NT2/D1 (cell line): ENCODE measurements around the gene GDE1.

Experiments
- DNase-seq: peaks from one replicate; pipeline ENCODE4 v3.0.0-alpha.2; 2011; ENCODE audit warnings: low read depth, low spot score
- H3K27me3 ChIP-seq: 2 replicates; pipeline ENCODE4 v1.6.0; 2011; ENCODE audit warnings: mild to moderate bottlenecking; ENCODE audit not compliant: insufficient read length, insufficient read depth
- H3K36me3 ChIP-seq: 2 replicates; pipeline ENCODE4 v1.6.1; 2011; ENCODE audit warnings: mild to moderate bottlenecking, low read length, mixed read lengths; ENCODE audit not compliant: insufficient read depth, insufficient read length
- H3K4me1 ChIP-seq: 2 replicates; pipeline ENCODE4 v1.5.1; 2011; ENCODE audit not compliant: insufficient read depth, insufficient read length
- H3K4me3 ChIP-seq: 2 replicates; pipeline ENCODE4 v1.5.1; 2011; ENCODE audit warnings: low read depth; ENCODE audit not compliant: insufficient read length
- H3K9ac ChIP-seq: 2 replicates; pipeline ENCODE4 v1.6.0; 2011; ENCODE audit warnings: low read depth; ENCODE audit not compliant: insufficient read length
- H3K9me3 ChIP-seq: 2 replicates; pipeline ENCODE4 v1.5.1; 2011; ENCODE audit warnings: mild to moderate bottlenecking, low read length; ENCODE audit not compliant: insufficient read depth
- SUZ12 ChIP-seq: IDR thresholded peaks from 2 replicates; pipeline ENCODE4 v1.6.1; 2011; ENCODE audit not compliant: insufficient read length, insufficient read depth; ENCODE audit errors: extremely low read depth
- YY1 ChIP-seq: IDR thresholded peaks from 2 replicates; pipeline ENCODE4 v1.6.1; 2011; ENCODE audit not compliant: insufficient read length, insufficient read depth
- ZNF274 ChIP-seq: IDR thresholded peaks from 2 replicates; pipeline ENCODE4 v1.6.1; 2011; ENCODE audit warnings: mild to moderate bottlenecking, low read depth, low read length

GDE1 gene

GRCh38 chr16:19515757-19516156 lies 6.1 kb downstream of the GDE1 start:
- Histone ChIP-seq H3K36me3 (peaks cover 55% of the 10 kb centered on the region), H3K9ac (no peak overlapping the region), H3K4me3 (no peak overlapping the region), H3K27me3 (no peaks in the 10 kb centered on the region), H3K4me1 (no peaks in the 10 kb centered on the region), H3K9me3 (no peaks in the 10 kb centered on the region)
- no peak for DNase-seq
- no peak for TF ChIP-seq ZNF274
- no peak for TF ChIP-seq SUZ12
- TF ChIP-seq YY1, result no peak

GRCh38 chr16:19513377-19514053 lies 8.4 kb downstream of the GDE1 start:
- Histone ChIP-seq H3K4me3 (no peak overlapping the region), H3K9ac (no peak overlapping the region), H3K36me3 (peaks cover 56% of the 10 kb centered on the region), H3K4me1 (no peaks in the 10 kb centered on the region), H3K9me3 (no peaks in the 10 kb centered on the region), H3K27me3 (no peaks in the 10 kb centered on the region)
- no peak for DNase-seq
- no peak for TF ChIP-seq YY1
- TF ChIP-seq ZNF274, result no peak

DNA sequence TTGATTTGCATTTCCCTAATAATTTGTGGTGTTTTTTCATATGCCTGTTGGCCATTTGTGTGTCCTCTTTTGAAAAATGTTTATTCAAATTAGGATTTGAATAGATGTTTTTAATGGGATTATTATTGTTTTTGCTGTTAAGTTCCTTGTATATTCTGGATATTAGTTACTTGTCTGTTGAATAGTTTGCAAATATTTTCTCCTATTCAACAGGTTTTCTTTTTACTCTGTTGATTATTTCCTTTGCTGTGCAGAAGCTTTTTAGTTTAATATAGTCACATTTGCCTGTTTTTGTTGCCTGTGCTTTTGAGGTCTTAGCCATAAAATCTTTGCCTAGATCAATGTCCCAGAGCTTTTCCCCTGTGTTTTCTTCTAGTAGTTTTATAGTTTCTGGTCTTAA lies 9.6 kb downstream of the GDE1 start:
- Histone ChIP-seq H3K9ac (no peak overlapping the region), H3K27me3 (no peaks in the 10 kb centered on the region), H3K4me1 (no peaks in the 10 kb centered on the region), H3K36me3 (peaks cover 59% of the 10 kb centered on the region), H3K4me3 (no peak overlapping the region), H3K9me3 (no peaks in the 10 kb centered on the region)
- no peak for DNase-seq
- TF ChIP-seq ZNF274, result no peak
- TF ChIP-seq SUZ12, result no peak
- TF ChIP-seq YY1, result no peak

- DNase-seq, result no peak
- Histone ChIP-seq H3K36me3 (peaks cover 61% of the 10 kb centered on the region), H3K4me3 (no peak overlapping the region), H3K9me3 (no peaks in the 10 kb centered on the region), H3K27me3 (no peaks in the 10 kb centered on the region), H3K4me1 (no peaks in the 10 kb centered on the region), H3K9ac (no peak overlapping the region)
- TF ChIP-seq YY1, result no peak
- TF ChIP-seq ZNF274, result no peak
- no peak for TF ChIP-seq SUZ12
These were observed 14.0 kb downstream of the GDE1 start for GRCh38 chr16:19507867-19508266.

GRCh38 chr16:19506965-19507364 lies 14.9 kb downstream of the GDE1 start:
- no peak for DNase-seq
- Histone ChIP-seq H3K36me3 (peaks cover 69% of the 10 kb centered on the region), H3K9me3 (no peaks in the 10 kb centered on the region), H3K4me3 (no peak overlapping the region), H3K9ac (no peak overlapping the region), H3K4me1 (no peaks in the 10 kb centered on the region), H3K27me3 (no peaks in the 10 kb centered on the region)
- TF ChIP-seq YY1, result no peak
- no peak for TF ChIP-seq ZNF274
- TF ChIP-seq SUZ12, result no peak

- TF ChIP-seq ZNF274, result no peak
- TF ChIP-seq SUZ12, result no peak
- TF ChIP-seq YY1, result no peak
- Histone ChIP-seq H3K4me1 (no peaks in the 10 kb centered on the region), H3K4me3 (no peak overlapping the region), H3K9me3 (no peaks in the 10 kb centered on the region), H3K9ac (no peak overlapping the region), H3K27me3 (no peaks in the 10 kb centered on the region), H3K36me3 (peaks cover 81% of the 10 kb centered on the region)
- no peak for DNase-seq
These were observed 16.1 kb downstream of the GDE1 start for GRCh38 chr16:19505600-19506303.

DNA sequence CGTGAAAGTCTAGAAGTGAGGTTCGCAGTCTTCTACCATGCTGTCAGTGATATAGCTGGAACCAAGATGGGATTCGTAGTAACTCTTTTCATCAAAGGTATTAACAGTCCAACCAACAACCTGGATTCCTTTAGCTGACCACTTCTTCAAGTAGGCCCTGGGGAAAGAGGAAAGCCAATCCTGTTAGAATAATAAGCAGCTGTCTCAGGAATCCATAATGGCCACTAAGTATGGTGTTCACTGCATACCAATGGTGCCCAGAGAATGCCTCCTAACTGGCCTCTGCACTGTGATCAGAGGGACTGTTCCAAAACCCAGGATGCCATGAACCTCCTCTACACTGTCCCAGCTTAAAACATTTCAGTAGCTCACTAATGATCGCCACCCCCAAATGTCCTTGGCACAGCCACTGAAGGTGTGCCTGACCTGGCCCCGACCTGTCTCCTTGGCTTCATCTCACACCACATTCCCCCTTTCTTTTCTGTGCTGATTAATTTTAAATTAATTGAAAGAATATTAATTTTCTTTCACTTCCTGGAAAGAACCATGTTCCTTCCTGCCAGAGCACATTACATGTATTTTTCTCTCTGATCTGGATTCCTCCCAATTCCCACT lies 18.3 kb downstream of the GDE1 start:
- no peaks in the 10 kb centered on the region for H3K27me3 ChIP-seq
- no peak for DNase-seq
- H3K9me3 ChIP-seq, result no peaks in the 10 kb centered on the region
- H3K4me3 ChIP-seq, result no peak overlapping the region
- peaks cover 83% of the 10 kb centered on the region for H3K36me3 ChIP-seq
- H3K9ac ChIP-seq, result no peak overlapping the region
- no peak for TF ChIP-seq ZNF274
- no peak for TF ChIP-seq YY1
- no peak for TF ChIP-seq SUZ12
- H3K4me1 ChIP-seq, result no peaks in the 10 kb centered on the region
